K562 (cell line): ENCODE measurements around the gene PPP6R3. TPM values are rescaled to one million over a fixed set of nuclear protein-coding genes. Genes with fewer than 3 reads are reported as not detected.

Experiments used
- ATAC-seq: fragments of 200-7000 bp; cut with Tn5 transposase; 3 replicates; pipeline ENCODE4 v1.9.1; 2020; ENCODE audit warnings: moderate library complexity
- BruUV-seq: library from RNA; stranded (reverse); fragments of 400-500 nt; replicated peaks from 2 replicates; lab custom pipeline; 2021; lab: Mats Ljungman, UMichigan
- CTCF ChIA-PET: fragments of 300-600 bp; formaldehyde crosslinking; extraction: SDS; loops from one replicate; lab custom pipeline; 2021; ENCODE audit warnings: low intra/inter-chr PET ratio; lab: Yijun Ruan, JAX
- POLR2A ChIA-PET: fragments of 300-600, 350-650 bp; sonication (Branson Sonifier 250); formaldehyde crosslinking; extraction: SDS; loops from one replicate; lab custom pipeline; 2021; ENCODE audit warnings: antibody characterized with exemption, inconsistent platforms; lab: Yijun Ruan, JAX
- DNase-seq, 4 experiments: peaks; one replicate each; pipeline versions ENCODE4 v3.0.0 to v3.0.0-alpha.2; 2011 to 2018; ENCODE audit warnings: low spot score in 3 of 4, mixed read lengths in 3 of 4; ENCODE audit errors: extremely low read depth in 1 of 4
- FAIRE-seq: peaks from 2 replicates; lab custom pipeline; 2011; peaks lifted over from hg19 to GRCh38; lab: Jason Lieb, UNC
- H2AFZ ChIP-seq: 2 replicates; pipeline ENCODE4 v1.6.0; 2011; ENCODE audit warnings: low read depth, low read length, control low read depth, inconsistent platforms
- H3K27ac ChIP-seq: fragments of 200-600 bp; 3 replicates; pipeline ENCODE4 v1.8.0; 2011; ENCODE audit warnings: low read depth, mild to moderate bottlenecking, control low read depth, inconsistent platforms, low read length, moderate library complexity, mixed read lengths; ENCODE audit errors: extremely low read depth
- H3K27me3 ChIP-seq, 2 experiments: fragments of 300-600 bp in 1 of 2; 2 replicates in 1 of 2; 3 replicates in 1 of 2; pipeline versions ENCODE4 v1.6.0 to v1.8.0; 2011; ENCODE audit warnings: inconsistent platforms in 2 of 2, low read length in 2 of 2, mild to moderate bottlenecking in 1 of 2, mixed read lengths in 1 of 2, moderate library complexity in 1 of 2; ENCODE audit not compliant: control insufficient read depth in 2 of 2, insufficient read depth in 2 of 2
- H3K36me3 ChIP-seq: fragments of 300-600 bp; 3 replicates; pipeline ENCODE4 v1.8.0; 2011; ENCODE audit warnings: mild to moderate bottlenecking, low read length, inconsistent platforms; ENCODE audit not compliant: control insufficient read depth, insufficient read depth
- H3K4me1 ChIP-seq, 2 experiments: fragments of 200-600 bp in 1 of 2; replicated peaks in 1 of 2; 2 replicates in 1 of 2; 3 replicates in 1 of 2; pipeline versions ENCODE4 v1.5.1 to v1.8.0; 2011; ENCODE audit warnings: inconsistent platforms in 2 of 2, low read length in 2 of 2, mild to moderate bottlenecking in 1 of 2, mixed read lengths in 1 of 2, moderate library complexity in 1 of 2; ENCODE audit not compliant: control insufficient read depth in 2 of 2, insufficient read depth in 2 of 2
- H3K4me2 ChIP-seq: 2 replicates; pipeline ENCODE4 v1.6.1; 2011; ENCODE audit warnings: low read length, control low read depth, inconsistent platforms, mixed read lengths; ENCODE audit not compliant: insufficient read depth
- H3K4me3 ChIP-seq: fragments of 200-600 bp; sonication (generic), shearing (Covaris generic); 2 replicates; pipeline ENCODE4 v1.5.1; 2016; ENCODE audit warnings: control low read depth, inconsistent platforms
- H3K79me2 ChIP-seq: fragments of 200-600 bp; 3 replicates; pipeline ENCODE4 v1.8.0; 2011; ENCODE audit warnings: low read length, inconsistent platforms; ENCODE audit not compliant: control insufficient read depth, insufficient read depth
- H3K9ac ChIP-seq, 2 experiments: 2 replicates each; pipeline versions ENCODE4 v1.6.0 to v1.6.1; 2011; ENCODE audit warnings: low read depth in 2 of 2, low read length in 2 of 2, control low read depth in 1 of 2, inconsistent platforms in 1 of 2, mild to moderate bottlenecking in 1 of 2, mixed read lengths in 1 of 2; ENCODE audit not compliant: insufficient read depth in 1 of 2
- H3K9me1 ChIP-seq: one replicate; pipeline ENCODE4 v1.6.0; 2011; ENCODE audit warnings: inconsistent platforms, mild to moderate bottlenecking, low read length, moderate library complexity; ENCODE audit not compliant: control insufficient read depth, insufficient read depth
- H3K9me3 ChIP-seq: replicated peaks from 2 replicates; pipeline ENCODE4 v1.5.1; 2011; ENCODE audit warnings: low read depth, low read length, inconsistent platforms; ENCODE audit not compliant: control insufficient read depth, insufficient read depth
- H4K20me1 ChIP-seq: replicated peaks from 2 replicates; pipeline ENCODE4 v1.6.1; 2011; ENCODE audit warnings: low read length, inconsistent platforms, mixed read lengths; ENCODE audit not compliant: control insufficient read depth, insufficient read depth
- BCOR ChIP-seq: fragments of 450-650 bp; IDR thresholded peaks from 2 replicates; pipeline ENCODE4 v1.6.1; 2016
- BRF1 ChIP-seq: IDR thresholded peaks from 3 replicates; pipeline ENCODE4 v1.6.1; 2011; ENCODE audit warnings: borderline replicate concordance, mild to moderate bottlenecking; ENCODE audit not compliant: insufficient read length; ENCODE audit errors: extremely low read depth
- E2F5 ChIP-seq: sonication (generic); formaldehyde crosslinking; IDR thresholded peaks from 2 replicates; pipeline ENCODE4 v1.8.0; 2022; ENCODE audit warnings: mild to moderate bottlenecking, missing genetic modification reagents
- ELF4 ChIP-seq: fragments of 450-650 bp; formaldehyde crosslinking; IDR thresholded peaks from 2 replicates; pipeline ENCODE4 v1.4.0; 2022; ENCODE audit warnings: missing genetic modification characterization
- ESRRA ChIP-seq: fragments of 450-650 bp; IDR thresholded peaks from 2 replicates; pipeline ENCODE4 v1.6.1; 2014; ENCODE audit warnings: low read depth, mild to moderate bottlenecking, moderate library complexity, borderline replicate concordance
- GTF3C2 ChIP-seq: IDR thresholded peaks from 3 replicates; pipeline ENCODE4 v1.6.1; 2011; ENCODE audit warnings: borderline replicate concordance, mild to moderate bottlenecking, moderate library complexity; ENCODE audit not compliant: insufficient read length; ENCODE audit errors: extremely low read depth
- HDAC2 ChIP-seq: fragments of 450-650 bp; IDR thresholded peaks from 2 replicates; pipeline ENCODE4 v1.6.1; 2016; ENCODE audit warnings: mild to moderate bottlenecking
- KDM1A ChIP-seq, 2 experiments: fragments of 450-650 bp; IDR thresholded peaks; 2 replicates each; pipeline ENCODE4 v1.6.1; 2016; ENCODE audit warnings: mild to moderate bottlenecking in 2 of 2
- MED1 ChIP-seq: sonication (generic); formaldehyde crosslinking; IDR thresholded peaks from 2 replicates; pipeline ENCODE4 v1.8.1; 2023; ENCODE audit warnings: missing genetic modification reagents, borderline replicate concordance
- NUFIP1 ChIP-seq: fragments of 450-650 bp; IDR thresholded peaks from 2 replicates; pipeline ENCODE4 v1.6.1; 2018; ENCODE audit not compliant: partially characterized antibody
- POLR3A ChIP-seq: IDR thresholded peaks from 2 replicates; pipeline ENCODE4 v1.6.1; 2011; ENCODE audit warnings: borderline replicate concordance, mild to moderate bottlenecking, moderate library complexity; ENCODE audit not compliant: insufficient read length, insufficient read depth; ENCODE audit errors: extremely low read depth
- RBM22 ChIP-seq: fragments of 200-400 bp; formaldehyde crosslinking; IDR thresholded peaks from 2 replicates; pipeline ENCODE4 v1.6.1; 2018; ENCODE audit warnings: low read length, low read depth; ENCODE audit not compliant: poor library complexity, severe bottlenecking
- RCOR1 ChIP-seq, 2 experiments: IDR thresholded peaks; 2 replicates each; pipeline ENCODE4 v1.6.1; 2012; ENCODE audit warnings: low read depth in 2 of 2, low read length in 2 of 2, borderline replicate concordance in 1 of 2, improper control_type of control experiment in 1 of 2
- TAF15 ChIP-seq: fragments of 200-400 bp; formaldehyde crosslinking; IDR thresholded peaks from 2 replicates; pipeline ENCODE4 v1.6.1; 2017; ENCODE audit warnings: mild to moderate bottlenecking, low read depth, low read length, moderate library complexity
- ZC3H11A ChIP-seq: IDR thresholded peaks from 2 replicates; pipeline ENCODE4 v1.6.1; 2012; ENCODE audit warnings: low read depth, low read length, improper control_type of control experiment
- ZFP36 ChIP-seq: fragments of 150-350 bp; IDR thresholded peaks from 2 replicates; pipeline ENCODE4 v1.6.1; 2018; ENCODE audit warnings: low read length, low read depth; ENCODE audit not compliant: partially characterized antibody
- ZNF316 ChIP-seq: fragments of 450-650 bp; IDR thresholded peaks from 2 replicates; pipeline ENCODE4 v1.6.1; 2016
- ZNF589 ChIP-seq: fragments of 200-800 bp; sonication (Bioruptor generic); IDR thresholded peaks from 2 replicates; pipeline ENCODE4 v1.6.1; 2016; ENCODE audit warnings: low read depth, missing genetic modification characterization, missing compliant biosample characterization
- WGBS: fragments of 100-300 bp; shearing (Covaris generic); methylation state at CpG from one replicate; pipeline ENCODE4 v1.1.6; 2016; ENCODE audit warnings: low coverage, mixed read lengths; ENCODE audit not compliant: insufficient coverage; ENCODE audit errors: missing lambda C conversion rate; 5-methylcytosine and 5-hydroxymethylcytosine counted together
- in situ Hi-C: fragments of 300-500 bp; cut with MboI; formaldehyde crosslinking; loops from 4 replicates; pipeline ENCODE4 v1.15.0; 2018; ENCODE audit warnings: inconsistent platforms, mixed read lengths
- intact Hi-C: fragments of 100-400 bp; cut with micrococcal nuclease; formaldehyde crosslinking; loops from 2 replicates; pipeline ENCODE4 v1.14.2; 2022
- polyA plus RNA-seq, 8 experiments: library from polyadenylated mRNA; depleted of rRNA in 4 of 8; stranded (reverse) in 5 of 8; unstranded in 3 of 8; fragments of >200 nt; fragmentation: Nextera tagmentation in 2 of 8; fragmentation: Illumina TruSeq in 1 of 8; extraction: Ambion mirVana in 2 of 8; extraction: Trizol in 1 of 8; gene quantifications; 2 replicates each; pipeline versions ENCODE4 v1.2.1 to v1.2.3, GENCODE V29; 2011 to 2014; ENCODE audit warnings: inconsistent platforms in 1 of 8, missing spikeins in 1 of 8
- total RNA-seq, 7 experiments: library from RNA; depleted of rRNA in 6 of 7; stranded (reverse); fragments of >200 nt in 6 of 7; fragmentation: Illumina TruSeq in 2 of 7; extraction: Trizol in 2 of 7; gene quantifications; 2 replicates each; pipeline versions ENCODE4 v1.2.1 to v1.2.3, GENCODE V29; 2011 to 2021; ENCODE audit warnings: low replicate concordance in 1 of 7

PPP6R3 gene
- total and polyA plus RNA-seq, 9 of the 15 experiments (the other 6 are each of a cell fraction or from before 2014, with no cell fraction given) = 20.3 to 117 (median 80.6) TPM

- no peak for TF ChIP-seq ESRRA
These were observed 5.1 kb upstream of the PPP6R3 start (continued) for GRCh38 chr11:68455485-68455884.

GRCh38 chr11:68457216-68457897 lies 3.2 kb upstream of the PPP6R3 start:
- H3K9me3 ChIP-seq = no peaks in the 10 kb centered on the region
- peaks cover 16% of the 10 kb centered on the region for H4K20me1 ChIP-seq
- no peak overlapping the region for H2AFZ ChIP-seq
- H3K9me1 ChIP-seq = no peaks in the 10 kb centered on the region
- intact Hi-C loops = no loop called here
- DNase-seq (no peak), ATAC-seq (no peak), FAIRE-seq (no peak)
- peaks cover 3 to 28% of the 10 kb centered on the region in 2 experiments; a peak in 3 of 5 replicates for H3K4me1 ChIP-seq
- no TSS peak for BruUV-seq
- in situ Hi-C loops = no loop called here
- POLR2A ChIA-PET = interaction anchor here (0.6 kb wide), 1 partner anchor 17 kb away, joined by 3 read pairs; no protein-coding TSS in a partner anchor
- peaks cover 18% of the 10 kb centered on the region for H3K79me2 ChIP-seq
- no peaks in the 10 kb centered on the region for H3K27me3 ChIP-seq
- no peak overlapping the region for H3K4me3 ChIP-seq
- no peak overlapping the region for H3K27ac ChIP-seq
- CTCF ChIA-PET = interaction anchor here (0.7 kb wide), 1 partner anchor 42 kb away, joined by 4 read pairs; no protein-coding TSS in a partner anchor
- WGBS = 33% methylated on average over 7 of the region's 8 CpGs
- no peak overlapping the region for H3K4me2 ChIP-seq
- no peak overlapping the region for H3K9ac ChIP-seq
- H3K36me3 ChIP-seq = peaks cover 2% of the 10 kb centered on the region; the same call in 1 of the 3 replicates
- peak; percentile 66 for TF ChIP-seq GTF3C2
- TF ChIP-seq HDAC2 = peak; percentile 13; the same call in 1 of the 2 replicates
- peak in 1 of 2 experiments; percentile 59; a peak in 1 of 4 replicates for TF ChIP-seq RCOR1 (IDR thresholded peaks at IDR 0.05; ENCODE audit: borderline replicate concordance in 1 of 2, low read depth in 2 of 2, low read length in 2 of 2)
- TF ChIP-seq MED1 (CRISPR knock-in tag) = no peak
- TF ChIP-seq ZC3H11A = no peak
- TF ChIP-seq E2F5 (CRISPR knock-in tag) = no peak
- TF ChIP-seq BRF1 = no peak
- TF ChIP-seq ZNF316 = no peak
- TF ChIP-seq ELF4 (CRISPR knock-in tag) = no peak
- TF ChIP-seq POLR3A = no peak
- TF ChIP-seq ZFP36 = peak; percentile 100
- TF ChIP-seq RBM22 = no peak
- no peak for TF ChIP-seq TAF15
- peak; percentile 85 for TF ChIP-seq BCOR
- no peak for TF ChIP-seq NUFIP1
- TF ChIP-seq ZNF589 (CRISPR knock-in tag) = no peak
- TF ChIP-seq KDM1A (IDR thresholded peaks at IDR 0.05) = peak in 1 of 2 experiments; percentile 25; a peak in 1 of 4 replicates
